ENCODE results near the gene WDR38. TPM values are rescaled to one million over a fixed set of nuclear protein-coding genes. Genes with fewer than 3 reads are reported as not detected.
"Not testable (repeated sequence)": the region's sequence is repeated elsewhere in the genome, so short reads cannot be mapped to it uniquely, and the experiment has no call there.

WDR38 gene
- total and polyA plus RNA-seq, 7 donors, result not detected

- Histone ChIP-seq H3K27ac (peak overlapping the region; percentile 76 to 80 (median 79)), H3K9me3 (no peaks in the 10 kb centered on the region), H3K4me3 (no peak overlapping the region), H3K36me3 (no peaks in the 10 kb centered on the region), H3K4me1 (peaks cover 0 to 36% (median 32%) of the 10 kb centered on the region in 4 donors), H3K27me3 (no peaks in the 10 kb centered on the region)
- WGBS, 2 donors, result 80 to 85% methylated on average over 9 of the region's 9 CpGs
- intact Hi-C loops (cut with DNase I), result no loop called here
- DNase-seq, result no peak
- TF ChIP-seq POLR2A (IDR thresholded peaks at IDR 0.05) (no peak), CTCF (IDR thresholded peaks at IDR 0.05) (no peak), POLR2AphosphoS5 (IDR thresholded peaks at IDR 0.05) (no peak), EP300 (IDR thresholded peaks at IDR 0.05) (no peak)
Observed at GRCh38 chr9:124831642-124832364, 21.5 kb upstream of the WDR38 start.

DNA sequence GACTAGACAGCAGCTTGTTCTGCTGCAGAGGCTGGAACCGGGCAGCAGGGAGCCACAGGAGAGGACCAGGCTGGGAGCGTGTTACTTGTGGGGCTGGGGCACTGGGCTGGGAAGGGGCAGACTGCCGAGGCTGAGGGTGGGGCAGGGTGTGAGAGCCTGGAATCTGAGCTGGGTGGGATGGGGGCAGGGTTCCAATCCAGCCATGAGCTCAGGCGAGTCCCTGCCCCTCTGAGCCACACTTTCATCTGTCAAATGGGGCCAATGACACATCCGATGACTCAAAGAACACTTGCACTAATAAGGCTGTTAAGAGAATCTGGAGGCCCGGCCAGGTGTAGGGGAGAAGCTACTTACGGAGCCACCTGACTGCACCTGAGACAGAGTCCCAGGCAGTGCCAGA lies 18.7 kb upstream of the WDR38 start:
- Histone ChIP-seq H3K4me1 (peaks cover 0 to 36% (median 32%) of the 10 kb centered on the region in 4 donors), H3K4me3 (no peak overlapping the region), H3K27me3 (no peaks in the 10 kb centered on the region), H3K9me3 (no peaks in the 10 kb centered on the region), H3K27ac (peak overlapping the region; percentile 58 to 79 (median 66)), H3K36me3 (no peaks in the 10 kb centered on the region)
- intact Hi-C loops (cut with DNase I), result no loop called here
- DNase-seq, result no peak
- no peak for TF ChIP-seq POLR2A (IDR thresholded peaks at IDR 0.05)
- TF ChIP-seq POLR2AphosphoS5 (IDR thresholded peaks at IDR 0.05), result no peak
- TF ChIP-seq CTCF (IDR thresholded peaks at IDR 0.05), result no peak
- no peak for TF ChIP-seq EP300 (IDR thresholded peaks at IDR 0.05)
- WGBS, 2 donors, result 35 to 73% methylated on average over 7 of the region's 7 CpGs

DNA sequence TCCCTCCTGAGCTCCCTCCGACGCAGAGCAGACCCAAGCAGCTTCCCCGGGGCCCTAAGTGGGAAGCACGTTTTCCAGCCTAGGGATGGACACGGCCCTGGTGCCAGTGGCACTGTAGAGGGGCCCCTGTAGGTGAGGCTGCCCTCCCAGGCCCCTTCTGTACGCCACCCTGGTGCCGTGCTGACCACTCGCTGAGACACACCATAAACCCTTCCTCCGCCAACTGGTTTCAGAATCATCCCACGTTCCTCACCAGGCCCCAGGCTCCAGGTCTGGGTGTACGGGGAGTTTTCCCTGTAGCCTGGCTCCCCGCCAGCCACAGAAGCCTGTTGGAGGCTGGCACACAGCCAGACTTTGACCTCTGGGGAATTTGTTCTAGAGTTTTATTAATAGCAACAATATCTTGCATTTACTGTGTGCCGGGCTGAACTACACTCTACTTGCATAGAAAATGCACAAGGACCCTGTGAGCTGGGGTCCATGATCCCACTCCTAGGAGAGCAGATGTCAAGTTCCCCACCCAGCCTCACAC lies 18.2 kb upstream of the WDR38 start:
- H3K27ac ChIP-seq, result peak overlapping the region; percentile 58 to 79 (median 66)
- no peak for TF ChIP-seq CTCF (IDR thresholded peaks at IDR 0.05)
- peak in 1 of 4 donors; percentile 29 for TF ChIP-seq POLR2AphosphoS5 (IDR thresholded peaks at IDR 0.05)
- no peak for TF ChIP-seq POLR2A (IDR thresholded peaks at IDR 0.05)
- WGBS, 2 donors, result 35 to 55% methylated on average over 13 of the region's 13 CpGs
- no peaks in the 10 kb centered on the region for H3K27me3 ChIP-seq
- peak; percentile 89 for DNase-seq
- no peak overlapping the region for H3K4me3 ChIP-seq
- intact Hi-C loops (cut with DNase I), result loop anchor here (5.0 kb wide), 1 partner anchor 58 kb away; the partner anchor contains the start of gene OLFML2A
- H3K9me3 ChIP-seq, result no peaks in the 10 kb centered on the region
- H3K36me3 ChIP-seq, result no peaks in the 10 kb centered on the region
- H3K4me1 ChIP-seq, result peaks cover 0 to 36% (median 33%) of the 10 kb centered on the region in 4 donors

DNA sequence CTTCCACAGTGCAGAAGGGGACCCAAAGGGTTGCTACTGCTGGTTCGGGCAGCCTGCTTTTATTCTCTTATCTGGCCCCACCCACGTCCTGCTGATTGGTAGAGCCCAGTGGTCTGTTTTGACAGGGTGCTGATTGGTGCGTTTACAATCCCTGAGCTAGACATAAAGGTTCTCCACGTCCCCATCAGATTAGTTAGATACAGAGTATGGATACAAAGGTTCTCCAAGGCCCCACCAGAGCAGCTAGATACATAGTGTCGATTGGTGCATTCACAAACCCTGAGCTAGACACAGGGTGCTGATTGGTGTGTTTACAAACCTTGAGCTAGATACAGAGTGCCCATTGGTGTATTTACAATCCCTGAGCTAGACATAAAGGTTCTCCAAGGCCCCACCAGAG lies 15.1 kb upstream of the WDR38 start:
- intact Hi-C loops (cut with DNase I), result loop anchor here (5.0 kb wide), 1 partner anchor 61 kb away; the partner anchor contains the start of gene OLFML2A
- DNase-seq, H3K27me3 ChIP-seq, H3K4me3 ChIP-seq, H3K9me3 ChIP-seq, H3K36me3 ChIP-seq, H3K27ac ChIP-seq: not testable (repeated sequence)
- peaks cover 0 to 25% (median 23%) of the 10 kb centered on the region in 4 donors for H3K4me1 ChIP-seq
- 64 to 83% methylated on average over 5 of the region's 5 CpGs for WGBS, 2 donors

DNA sequence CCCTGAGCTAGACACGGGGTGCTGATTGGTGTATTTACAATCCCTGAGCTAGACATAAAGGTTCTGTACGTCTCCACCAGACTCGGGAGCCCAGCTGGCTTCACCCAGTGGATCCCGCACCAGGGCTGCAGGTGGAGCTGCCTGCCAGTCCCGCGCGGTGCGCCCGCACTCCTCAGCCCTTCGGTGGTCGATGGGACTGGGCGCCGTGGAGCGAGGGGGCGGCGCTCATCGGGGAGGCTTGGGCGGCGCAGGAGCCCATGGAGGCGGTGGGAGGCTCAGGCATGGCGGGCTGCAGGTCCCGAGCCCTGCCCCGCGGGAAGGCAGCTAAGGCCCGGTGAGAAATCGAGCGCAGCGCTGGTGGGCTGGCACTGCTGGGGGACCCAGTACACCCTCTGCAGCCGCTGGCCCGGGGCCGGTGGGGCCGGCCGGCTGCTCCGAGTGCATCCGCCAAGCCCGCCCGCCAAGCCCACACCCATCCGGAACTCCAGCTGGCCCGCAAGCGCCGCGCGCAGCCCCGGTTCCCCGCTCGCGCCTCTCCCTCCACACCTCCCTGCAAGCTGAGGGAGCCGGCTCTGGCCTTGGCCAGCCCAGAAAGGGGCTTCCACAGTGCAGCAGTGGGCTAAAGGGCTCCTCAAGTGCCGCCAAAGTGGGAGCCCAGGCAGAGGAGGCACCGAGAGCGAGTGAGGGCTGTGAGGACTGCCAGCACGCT lies 14.5 kb upstream of the WDR38 start:
- Histone ChIP-seq H3K4me1 (peaks cover 0 to 24% (median 21%) of the 10 kb centered on the region in 4 donors), H3K4me3 (peak overlapping the region in 3 of 4 donors; percentile 26 to 43 (median 28))
- intact Hi-C loops (cut with DNase I), result loop anchor here (5.0 kb wide), 1 partner anchor 61 kb away; the partner anchor contains the start of gene OLFML2A
- WGBS, 2 donors, result 62 to 67% methylated on average over 48 to 50 of the region's 52 CpGs
- not testable (repeated sequence) for DNase-seq, H3K9me3 ChIP-seq, H3K27ac ChIP-seq, H3K27me3 ChIP-seq, H3K36me3 ChIP-seq

All from sigmoid colon (tissue), 7 donors.